Measurements from ENCODE around the gene BMP4.
A peak's percentile ranks its signal among the peaks of the same experiment; 100 is the strongest.
"Not testable (repeated sequence)": the region's sequence is repeated elsewhere in the genome, so short reads cannot be mapped to it uniquely, and the experiment has no call there.

The BMP4 gene

DNA sequence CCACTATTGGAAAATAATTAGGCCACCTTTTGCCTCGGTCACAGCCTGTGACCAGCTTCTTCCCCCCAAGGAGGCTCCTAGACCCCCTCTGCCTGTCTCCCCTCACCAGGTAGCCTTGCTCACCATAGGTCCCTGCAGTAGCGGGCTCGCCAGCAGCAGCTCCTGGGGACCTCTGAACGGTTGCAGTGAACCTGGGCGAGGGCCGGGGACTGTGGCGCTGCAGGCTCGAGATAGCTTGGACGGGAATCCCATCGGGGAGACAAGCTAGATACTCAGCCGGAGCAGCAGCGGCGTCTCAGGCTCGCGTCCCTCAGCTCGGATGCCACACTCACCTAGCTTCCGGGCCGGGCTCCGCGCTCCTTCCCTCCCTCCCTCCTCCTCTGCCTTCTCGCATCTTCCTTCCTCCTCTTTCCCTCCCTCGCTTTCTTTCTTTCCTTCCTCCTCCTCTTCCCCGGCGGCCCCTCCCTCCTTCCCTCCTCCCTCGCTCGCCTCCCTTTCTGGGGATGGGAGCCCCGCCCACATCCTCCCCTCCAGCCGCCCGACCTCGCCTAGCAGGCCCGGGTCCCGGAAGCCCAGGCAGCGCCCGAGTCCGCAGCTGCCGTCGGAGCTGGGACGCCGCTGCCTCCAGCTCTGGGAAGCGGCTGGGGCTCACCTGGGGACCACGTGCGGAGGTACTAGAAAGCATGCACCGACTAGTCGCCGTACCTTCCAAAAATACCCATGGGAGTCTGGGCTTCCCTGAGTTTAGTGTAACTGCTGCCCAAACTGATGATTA is at the start of gene BMP4:
BMP4 (minus strand) TSS at position 399 of the 775 bp plus-strand sequence. CDS start 4,603 bp downstream, outside the sequence.
- DNase-seq (ENCODE audit: low read depth, low spot score), result peak; percentile 92

DNA sequence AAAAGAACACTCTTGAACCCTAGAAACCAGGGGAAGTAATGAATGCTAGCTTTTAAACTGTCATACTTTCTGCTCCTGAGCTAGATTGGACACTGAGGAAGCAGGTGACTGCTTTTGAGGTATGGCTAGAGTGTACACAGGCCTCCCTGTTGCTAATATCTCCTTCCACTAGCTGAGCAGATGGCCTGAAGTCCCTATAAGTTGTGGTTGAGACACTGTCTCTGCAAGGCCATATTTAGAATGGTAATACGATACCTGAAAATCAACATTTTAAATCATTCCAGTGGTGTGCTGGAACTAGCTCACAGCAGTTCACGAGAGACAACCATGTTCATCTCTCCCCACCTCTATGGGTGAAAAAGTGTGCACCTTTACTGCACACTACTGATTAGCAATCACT is 46.4 kb upstream of the BMP4 start:
- DNase-seq (ENCODE audit: low read depth, low spot score), result no peak

DNA sequence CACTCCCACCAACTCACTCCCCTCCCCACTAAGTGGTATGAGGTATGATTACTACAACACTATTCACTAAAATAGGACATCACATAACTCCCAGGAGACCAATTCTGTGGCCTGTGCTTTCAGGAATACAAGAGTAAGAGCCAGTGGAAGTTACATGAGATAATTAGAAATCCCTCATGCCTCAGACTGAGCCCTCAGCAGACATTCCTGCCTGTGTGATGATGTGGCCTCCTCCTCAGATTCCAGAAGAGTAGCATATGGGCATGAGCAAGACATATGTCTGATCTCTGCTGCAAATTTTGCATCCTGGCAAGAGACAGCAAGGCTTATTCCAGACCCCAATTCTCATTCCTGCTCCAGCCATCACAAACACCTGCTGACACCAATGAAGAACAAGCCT is 46.0 kb upstream of the BMP4 start:
- peak; percentile 54 for DNase-seq (ENCODE audit: low read depth, low spot score)

DNA sequence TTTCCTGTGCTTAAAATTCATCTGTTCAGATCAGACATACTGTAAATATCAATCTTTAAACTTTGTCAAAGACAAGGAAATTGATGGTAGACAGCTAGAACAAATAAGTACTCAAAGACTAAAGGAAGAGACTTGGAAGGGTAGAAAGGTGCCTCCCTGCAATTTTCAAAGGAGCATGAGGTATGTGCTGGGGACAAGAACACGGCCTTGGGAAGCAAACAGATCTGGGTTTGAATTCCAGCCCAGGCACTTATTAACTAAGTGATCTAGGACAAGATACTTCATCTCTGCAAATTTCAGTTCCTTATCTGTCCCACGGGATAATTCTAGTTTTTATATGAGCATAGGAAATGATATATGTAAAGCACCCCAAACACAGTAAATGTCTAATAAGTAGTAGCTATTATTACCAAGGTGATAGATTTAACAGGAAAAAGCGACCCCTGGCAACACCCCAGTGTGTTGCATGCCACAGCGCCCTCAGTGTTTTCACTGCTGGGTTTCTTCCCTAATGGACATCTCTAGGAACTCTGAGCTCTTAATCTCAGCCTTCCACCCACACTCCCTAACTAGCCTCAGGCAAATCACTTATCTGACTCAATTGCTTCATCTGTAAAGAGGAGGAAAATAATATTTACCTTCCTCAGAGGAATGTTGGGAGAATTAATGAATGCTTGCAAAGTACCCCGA is 44.7 kb upstream of the BMP4 start:
- DNase-seq (ENCODE audit: low read depth, low spot score), result no peak

DNA sequence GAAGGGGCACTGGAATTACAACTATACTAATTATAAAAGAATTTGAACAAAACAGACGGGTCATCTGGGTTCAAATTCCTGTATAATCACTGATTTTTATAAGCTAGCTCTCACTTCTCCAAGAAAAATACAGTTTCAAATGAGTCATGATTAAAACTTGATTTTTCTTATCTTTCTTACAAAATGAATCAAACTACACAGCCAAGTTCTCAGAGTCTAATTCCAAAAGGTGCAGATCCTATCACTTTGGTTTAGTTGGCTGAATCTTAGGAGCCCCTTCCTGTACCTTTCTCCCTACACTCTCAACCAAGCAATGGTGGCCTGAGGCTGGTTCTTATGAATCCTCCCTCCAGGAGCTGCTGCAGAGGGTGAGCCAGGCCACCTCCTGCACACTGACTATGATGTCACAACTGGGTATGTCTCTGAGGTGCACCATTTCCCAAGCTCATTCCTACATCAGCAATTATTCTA is 43.8 kb upstream of the BMP4 start:
- peak; percentile 72 for DNase-seq (ENCODE audit: low read depth, low spot score)

DNA sequence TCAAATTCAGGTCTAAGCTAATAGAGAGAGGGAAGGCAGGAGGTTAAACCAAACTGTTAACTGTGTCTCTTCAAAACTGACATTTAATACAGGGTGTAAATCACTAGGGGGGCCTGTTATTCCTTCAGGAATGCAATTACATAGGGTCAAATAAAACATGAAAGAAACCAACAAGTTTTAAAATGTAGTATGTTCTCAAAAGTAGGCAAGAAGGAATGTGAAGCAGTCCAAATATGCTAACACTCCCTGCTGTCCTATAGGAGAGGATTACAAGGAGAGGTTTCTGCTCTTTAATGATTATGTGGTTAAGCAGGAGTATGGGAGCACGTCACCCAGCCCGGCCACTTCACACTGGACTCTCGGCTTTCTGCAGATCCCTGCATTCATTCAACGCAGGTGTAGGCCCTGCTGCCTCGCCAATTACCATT is 42.5 kb upstream of the BMP4 start:
- peak; percentile 93 for DNase-seq (ENCODE audit: low read depth, low spot score)

DNA sequence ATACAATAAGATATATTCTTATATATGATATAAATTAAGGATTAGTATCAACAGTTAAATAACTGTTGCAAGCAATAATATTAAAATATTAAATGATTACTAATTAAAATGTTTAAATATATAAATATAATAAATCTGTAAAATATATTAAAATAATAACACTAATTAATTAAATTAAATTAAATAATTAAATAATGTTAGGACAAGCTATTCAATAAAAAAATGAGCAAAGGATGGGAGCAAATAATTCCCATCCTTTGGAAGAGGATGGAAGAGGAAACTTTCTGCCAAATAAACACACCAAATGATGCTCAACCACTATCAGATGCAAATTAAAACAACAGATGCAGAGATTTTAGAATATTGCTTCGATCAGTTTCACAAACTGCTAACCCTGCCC is 39.4 kb upstream of the BMP4 start:
- DNase-seq (ENCODE audit: low read depth, low spot score), result no peak

DNA sequence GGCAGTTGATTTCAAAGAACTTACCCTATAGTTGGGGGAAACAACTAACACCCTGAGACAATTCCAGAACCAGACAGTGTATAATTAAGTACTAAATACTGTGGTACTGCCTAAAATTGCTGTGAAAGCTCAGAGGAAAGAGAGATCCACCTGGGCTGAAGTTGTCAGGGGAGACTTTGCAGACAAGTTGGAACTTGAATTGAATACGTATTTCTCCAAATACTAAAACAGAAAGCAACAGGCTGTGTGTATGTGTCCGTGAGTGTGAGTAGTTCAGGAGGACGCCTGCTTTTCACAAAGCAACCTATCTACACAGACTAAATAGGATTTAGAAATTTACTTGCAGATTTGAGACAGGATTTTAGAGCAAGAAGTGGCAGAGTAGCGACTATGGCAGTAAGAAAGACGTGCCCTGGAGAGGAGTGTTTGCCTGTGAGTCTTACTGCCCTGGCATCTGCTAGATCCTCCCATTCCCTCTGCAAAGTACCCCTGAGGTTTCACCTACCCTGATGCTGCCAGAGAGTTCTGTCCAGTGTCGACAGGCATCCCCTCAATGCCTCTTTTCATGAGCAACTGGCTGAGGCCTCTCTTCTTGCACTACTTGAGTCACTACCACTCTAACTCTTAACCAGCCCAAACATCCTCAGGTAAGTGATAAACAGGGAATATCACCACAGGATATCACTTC is 37.4 kb upstream of the BMP4 start:
- DNase-seq (ENCODE audit: low read depth, low spot score), result no peak

DNA sequence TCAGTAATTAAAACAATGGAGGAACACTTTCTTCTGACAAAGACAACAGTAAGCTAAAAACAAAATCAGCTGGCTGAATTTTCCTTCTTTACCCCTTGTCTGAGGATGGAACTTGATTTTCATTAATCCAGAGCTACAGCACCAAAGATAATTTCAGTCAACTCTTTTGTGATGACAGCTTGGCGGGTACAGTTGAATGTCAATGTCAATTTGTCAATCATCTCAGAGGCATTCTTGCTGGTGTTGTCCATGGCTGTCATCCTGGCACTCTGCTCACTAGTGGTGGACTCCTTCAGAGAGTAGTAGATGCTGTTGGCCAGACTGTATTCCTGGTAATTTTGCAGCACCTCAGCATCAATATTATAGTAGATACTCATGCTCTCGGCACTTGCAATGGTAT is 34.4 kb upstream of the BMP4 start:
- no peak for DNase-seq (ENCODE audit: low read depth, low spot score)

DNA sequence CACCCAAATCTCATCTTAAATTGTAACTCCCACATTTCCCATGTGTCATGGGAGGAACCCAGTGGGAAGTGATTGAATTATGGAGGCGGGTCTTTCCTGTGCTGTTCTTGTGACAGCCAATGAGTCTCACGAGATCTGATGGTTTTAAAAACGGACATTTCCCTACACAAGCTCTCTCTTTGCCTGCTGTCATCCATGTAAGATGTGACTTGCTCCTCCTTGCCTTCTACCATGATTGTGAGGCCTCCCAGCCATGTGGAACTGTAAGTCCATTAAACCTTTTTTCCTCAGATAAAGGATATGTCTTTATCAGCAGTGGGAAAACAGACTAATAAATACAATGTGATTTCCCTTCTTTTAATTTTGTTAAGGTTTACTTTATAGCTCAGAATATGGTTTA is 30.1 kb upstream of the BMP4 start:
- not testable (repeated sequence) for DNase-seq (ENCODE audit: low read depth, low spot score)

DNA sequence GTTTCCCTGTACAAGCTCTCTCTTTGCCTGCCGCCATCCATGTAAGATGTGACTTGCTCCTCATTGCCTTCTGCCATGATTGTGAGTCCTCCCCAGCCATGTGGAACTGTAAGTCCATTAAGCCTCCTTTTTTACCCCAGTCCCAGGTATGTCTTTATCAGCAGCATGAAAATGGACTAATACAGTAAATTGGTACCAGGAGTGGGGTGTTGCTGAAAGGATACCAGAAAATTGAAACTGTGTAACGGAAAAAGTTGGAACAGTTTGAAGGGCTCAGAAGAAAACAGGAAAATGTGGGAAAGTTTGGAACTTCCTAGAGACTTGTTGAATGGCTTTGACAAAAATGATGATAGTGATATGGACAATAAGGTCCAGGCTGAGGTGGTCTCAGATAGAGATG is 28.3 kb upstream of the BMP4 start:
- not testable (repeated sequence) for DNase-seq (ENCODE audit: low read depth, low spot score)

DNA sequence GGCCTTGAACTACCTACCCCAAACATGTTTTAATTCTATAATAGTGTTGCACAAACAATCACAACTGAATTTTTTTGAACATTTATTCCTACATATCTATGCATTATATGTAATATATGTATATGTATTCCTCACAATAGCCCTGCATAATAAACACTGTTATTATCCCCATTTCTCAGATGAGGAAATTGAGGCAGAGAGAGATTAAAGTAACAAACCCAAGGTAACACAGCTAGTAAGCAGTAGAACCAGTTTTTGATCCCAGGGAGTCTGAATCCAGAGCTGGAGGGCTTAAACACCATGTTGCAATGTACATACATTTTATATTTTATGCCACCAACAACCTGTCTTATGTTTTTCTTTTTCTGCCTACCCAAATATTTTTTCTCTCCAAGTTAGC is 26.5 kb upstream of the BMP4 start:
- DNase-seq (ENCODE audit: low read depth, low spot score), result no peak

DNA sequence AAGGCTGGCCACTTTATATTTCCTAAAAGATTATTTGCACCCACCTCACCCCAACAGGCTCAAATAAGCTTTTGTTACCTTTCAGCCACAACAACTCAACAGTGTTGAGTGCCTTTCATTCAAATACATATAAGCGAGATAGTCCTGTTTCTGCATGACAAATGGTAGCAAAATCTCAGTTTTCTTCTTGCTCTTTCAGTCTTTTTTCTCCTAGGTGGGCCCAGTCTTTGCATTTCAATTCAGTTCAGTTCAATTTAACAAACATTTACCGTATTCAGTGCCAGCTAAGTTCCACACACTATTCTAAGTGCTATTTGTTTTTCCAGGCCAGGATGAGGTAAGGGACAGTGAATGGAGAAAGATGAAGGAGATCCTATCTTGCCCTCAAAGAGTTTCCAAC is 25.9 kb upstream of the BMP4 start:
- DNase-seq (ENCODE audit: low read depth, low spot score), result no peak

DNA sequence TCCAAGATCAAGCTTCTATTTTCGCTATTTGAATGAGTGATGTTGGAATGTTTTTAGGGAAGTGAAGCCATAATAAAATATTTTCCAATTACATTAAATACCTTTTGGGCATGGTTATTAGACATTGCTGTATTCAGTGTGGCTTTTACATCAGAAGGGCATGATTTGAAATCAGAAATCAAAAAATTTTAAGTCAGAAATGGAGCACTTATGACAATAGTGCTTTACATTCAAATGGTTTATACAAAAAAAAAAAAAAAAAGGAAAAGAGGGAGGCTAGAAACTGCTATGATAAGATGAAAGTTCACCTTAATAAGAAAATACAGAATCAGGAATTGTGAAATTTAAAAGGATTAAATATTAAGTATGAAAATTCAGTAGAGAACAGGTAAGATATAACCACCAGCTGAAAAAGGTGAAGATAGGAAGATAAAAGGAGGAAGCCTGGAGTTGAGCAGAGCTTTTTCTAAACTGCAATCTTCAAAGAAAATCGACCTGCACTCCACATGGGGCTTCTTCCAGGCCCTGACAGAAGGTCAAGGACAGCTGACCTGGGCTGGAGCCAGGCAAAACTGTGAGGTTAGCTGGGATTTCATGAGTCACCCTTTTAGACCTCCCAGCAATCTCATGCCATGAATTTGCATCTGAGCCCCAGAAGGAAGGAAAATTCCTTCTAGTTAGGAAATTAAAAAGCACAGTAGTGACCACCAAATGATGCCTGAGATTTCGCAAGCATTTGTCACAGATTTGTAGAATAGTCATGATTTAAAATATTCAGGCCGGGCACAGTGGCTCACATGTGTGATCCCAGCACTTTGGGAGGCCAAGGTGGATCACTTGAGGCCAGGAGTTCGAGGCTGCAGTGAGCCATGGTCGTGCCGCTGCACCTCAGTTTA is 23.4 kb upstream of the BMP4 start:
- DNase-seq (ENCODE audit: low read depth, low spot score), result peak; percentile 91

DNA sequence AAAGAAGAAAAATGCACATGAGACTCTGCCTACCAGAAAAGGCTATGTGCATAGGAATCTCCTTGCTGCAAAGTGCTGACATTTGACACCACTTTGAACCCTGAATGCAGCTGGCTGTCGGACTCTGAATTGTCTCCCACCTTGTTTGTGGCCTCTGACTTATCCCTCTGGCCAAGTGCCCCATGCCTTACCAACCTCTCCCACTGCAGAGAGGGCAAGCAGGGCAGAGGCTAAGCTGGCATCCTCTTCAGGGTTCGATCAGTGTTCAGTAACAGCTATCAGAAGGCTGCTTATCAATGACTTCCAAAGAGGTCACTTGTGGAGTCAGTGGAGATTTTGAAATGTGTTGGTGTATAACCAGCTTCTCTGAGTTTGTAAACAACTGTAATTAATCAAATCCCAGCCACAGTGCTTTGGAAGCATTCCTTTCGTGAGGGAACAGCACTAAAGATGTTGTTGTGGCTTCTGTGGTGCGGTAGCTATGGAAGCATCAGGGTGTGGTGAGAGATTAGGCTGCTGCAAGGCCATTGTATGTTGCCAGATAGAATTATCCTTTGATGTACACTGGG is 22.6 kb upstream of the BMP4 start:
- DNase-seq (ENCODE audit: low read depth, low spot score), result peak; percentile 92

DNA sequence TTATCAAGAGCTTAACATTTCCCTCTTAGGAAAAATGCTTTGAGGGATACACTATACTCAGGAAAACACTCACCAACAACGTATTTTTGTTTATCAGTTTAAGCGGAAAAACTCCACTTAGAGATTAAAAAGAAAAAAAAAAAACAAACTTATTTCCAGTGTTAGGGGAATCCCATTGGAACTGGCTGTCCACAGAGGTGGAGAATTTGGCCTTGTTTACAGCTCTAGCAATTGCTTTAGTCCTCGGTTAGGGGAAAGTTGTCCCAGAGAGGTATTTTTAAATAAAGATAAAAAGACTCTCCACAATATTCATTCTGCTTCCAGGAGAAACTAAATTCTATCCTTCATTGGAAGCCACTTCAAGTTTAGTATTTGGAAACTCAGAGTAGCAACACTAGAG is 21.6 kb upstream of the BMP4 start:
- no peak for DNase-seq (ENCODE audit: low read depth, low spot score)

DNA sequence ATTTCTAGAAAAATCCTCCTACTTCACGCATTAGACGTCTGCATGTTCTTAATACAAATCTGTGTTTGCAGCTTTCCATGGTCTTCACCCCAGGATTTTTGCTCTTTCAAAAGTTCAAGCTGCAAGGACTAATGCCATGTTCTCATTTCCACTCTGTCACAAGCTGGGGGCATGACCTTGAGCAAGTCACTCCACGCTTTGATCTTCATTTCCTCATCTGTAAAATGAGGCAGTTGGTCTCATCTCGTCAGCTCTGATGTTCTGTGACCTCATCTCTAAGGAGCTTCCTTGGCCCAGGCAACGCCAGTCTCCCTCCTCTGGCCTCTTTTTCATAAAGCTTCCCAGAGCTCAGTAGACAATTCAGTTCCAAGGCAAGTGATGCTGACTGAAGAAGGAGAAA is 18.8 kb upstream of the BMP4 start:
- no peak for DNase-seq (ENCODE audit: low read depth, low spot score)

DNA sequence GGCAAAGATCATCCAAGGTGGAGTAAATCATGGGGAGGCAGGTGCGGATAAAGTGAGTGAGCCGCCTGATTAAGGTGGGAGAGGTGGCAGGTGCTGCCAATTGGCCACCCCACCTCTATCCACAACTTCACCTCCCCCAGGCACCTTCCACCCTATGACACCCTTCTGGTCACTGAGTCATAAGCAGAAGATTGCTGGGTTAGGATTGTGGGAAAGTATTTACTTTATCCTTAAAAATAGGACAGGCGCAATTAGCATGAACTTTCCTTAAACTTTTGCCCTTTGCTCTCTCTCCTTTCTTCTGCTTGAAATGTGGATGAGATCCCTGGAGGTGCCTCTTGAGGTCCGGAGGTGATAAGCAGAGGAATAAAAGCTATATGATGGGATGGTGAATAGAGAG is 14.9 kb upstream of the BMP4 start:
- DNase-seq (ENCODE audit: low read depth, low spot score), result no peak

DNA sequence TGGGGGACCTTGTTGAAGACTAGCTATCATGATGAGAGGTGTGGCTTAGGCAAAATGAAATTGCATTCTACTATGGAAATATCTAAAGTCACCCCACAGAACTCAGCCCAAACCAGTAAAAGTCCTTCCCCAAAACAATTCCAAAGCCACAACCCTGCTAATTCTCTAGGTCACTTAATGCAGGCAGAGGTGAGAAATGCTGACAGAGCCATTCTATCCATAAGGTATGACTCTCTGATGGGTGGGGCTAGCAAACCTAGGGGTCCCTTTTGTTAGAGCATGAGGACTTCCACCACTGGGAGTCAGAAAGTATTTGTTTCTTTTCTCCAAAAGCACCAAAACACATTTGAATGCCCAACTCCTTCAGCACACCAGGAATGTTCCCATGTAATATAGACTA is 12.7 kb upstream of the BMP4 start:
- DNase-seq (ENCODE audit: low read depth, low spot score), result no peak

DNA sequence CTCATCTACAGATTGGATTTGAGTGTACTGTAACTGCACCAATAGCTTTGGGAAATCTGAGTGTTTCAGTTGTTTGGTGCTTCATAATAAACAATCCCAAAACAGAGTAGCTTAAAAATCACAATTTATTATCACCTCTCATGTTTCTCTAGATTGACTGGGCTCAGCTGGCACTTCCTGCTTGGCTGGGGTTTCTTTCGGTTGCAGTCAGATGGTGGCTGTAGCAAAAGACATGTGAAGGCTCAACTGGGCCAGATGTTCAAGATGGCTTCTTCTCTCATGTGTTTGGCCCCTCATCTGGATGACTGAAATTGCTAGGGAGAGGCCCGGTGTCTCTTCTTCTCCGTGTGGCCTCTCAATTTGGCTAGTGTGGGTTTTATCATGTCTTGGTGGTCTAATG is 12.1 kb upstream of the BMP4 start:
- DNase-seq (ENCODE audit: low read depth, low spot score), result no peak

DNA sequence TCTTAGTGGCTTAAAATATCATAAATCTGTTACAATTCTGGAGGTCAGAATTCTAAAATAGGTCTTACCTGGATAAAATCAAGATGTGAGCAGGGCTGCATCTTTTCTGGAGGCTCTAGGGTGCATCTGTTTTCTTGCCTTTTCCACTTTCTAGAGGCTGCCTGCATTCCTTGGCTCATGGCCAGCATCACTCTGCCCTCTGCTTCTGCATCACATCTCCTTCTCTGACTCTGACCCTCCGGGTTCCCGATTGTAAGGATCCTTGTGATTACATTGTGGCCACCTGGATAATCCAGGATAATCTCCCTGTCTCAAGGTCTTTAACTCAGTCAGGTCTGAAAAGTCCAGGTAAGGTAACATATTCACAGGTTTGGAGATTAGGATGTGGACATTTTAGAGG is 11.0 kb upstream of the BMP4 start:
- DNase-seq (ENCODE audit: low read depth, low spot score), result peak; percentile 50
